Measurements from ENCODE around the gene MPND. TPM values are rescaled to one million over a fixed set of nuclear protein-coding genes. Genes with fewer than 3 reads are reported as not detected.
"Not testable (repeated sequence)": the region's sequence is repeated elsewhere in the genome, so short reads cannot be mapped to it uniquely, and the experiment has no call there.

The MPND gene
- total RNA-seq, 1 donor from 2014 or later: 14.2 TPM

- Mint-ChIP-seq H3K27me3 (ENCODE audit: unreplicated experiment) (peaks cover 8% of the 10 kb centered on the region), H3K9me3 (ENCODE audit: unreplicated experiment) (no peaks in the 10 kb centered on the region), H3K27ac (ENCODE audit: unreplicated experiment) (peak overlapping the region; percentile 66), H3K4me3 (ENCODE audit: unreplicated experiment) (peak overlapping the region; percentile 77), H3K36me3 (ENCODE audit: unreplicated experiment) (no peaks in the 10 kb centered on the region), H3K4me1 (ENCODE audit: unreplicated experiment) (peaks cover 20% of the 10 kb centered on the region)
- no peak for TF ChIP-seq CTCF (IDR thresholded peaks at IDR 0.05)
- DNase-seq (ENCODE audit: extremely low spot score, unreplicated experiment): peak; percentile 90
Measured at GRCh38 chr19:4327252-4327876, 16.0 kb upstream of the MPND start.

- no peak for DNase-seq (ENCODE audit: extremely low spot score, unreplicated experiment)
- peak overlapping the region; percentile 77 for H3K4me3 Mint-ChIP-seq (ENCODE audit: unreplicated experiment)
- H3K36me3 Mint-ChIP-seq (ENCODE audit: unreplicated experiment): no peaks in the 10 kb centered on the region
- no peak for TF ChIP-seq CTCF (IDR thresholded peaks at IDR 0.05)
- H3K27me3 Mint-ChIP-seq (ENCODE audit: unreplicated experiment): peaks cover 8% of the 10 kb centered on the region
- H3K4me1 Mint-ChIP-seq (ENCODE audit: unreplicated experiment): peaks cover 20% of the 10 kb centered on the region
- peak overlapping the region; percentile 66 for H3K27ac Mint-ChIP-seq (ENCODE audit: unreplicated experiment)
- no peaks in the 10 kb centered on the region for H3K9me3 Mint-ChIP-seq (ENCODE audit: unreplicated experiment)
Measured at GRCh38 chr19:4327877-4328242, 15.5 kb upstream of the MPND start.

GRCh38 chr19:4328243-4328990 is 14.9 kb upstream of the MPND start:
- TF ChIP-seq CTCF (IDR thresholded peaks at IDR 0.05): no peak
- Mint-ChIP-seq H3K36me3 (ENCODE audit: unreplicated experiment) (no peaks in the 10 kb centered on the region), H3K27me3 (ENCODE audit: unreplicated experiment) (peaks cover 8% of the 10 kb centered on the region), H3K9me3 (ENCODE audit: unreplicated experiment) (no peaks in the 10 kb centered on the region), H3K4me3 (ENCODE audit: unreplicated experiment) (peak overlapping the region; percentile 77), H3K27ac (ENCODE audit: unreplicated experiment) (no peak overlapping the region), H3K4me1 (ENCODE audit: unreplicated experiment) (peaks cover 20% of the 10 kb centered on the region)
- peak; percentile 99 for DNase-seq (ENCODE audit: extremely low spot score, unreplicated experiment)

GRCh38 chr19:4328991-4329681 is 14.2 kb upstream of the MPND start:
- not testable (repeated sequence) for H3K36me3 Mint-ChIP-seq (ENCODE audit: unreplicated experiment); H3K27ac Mint-ChIP-seq (ENCODE audit: unreplicated experiment); H3K9me3 Mint-ChIP-seq (ENCODE audit: unreplicated experiment); DNase-seq (ENCODE audit: extremely low spot score, unreplicated experiment); H3K27me3 Mint-ChIP-seq (ENCODE audit: unreplicated experiment)
- Mint-ChIP-seq H3K4me3 (ENCODE audit: unreplicated experiment) (peak overlapping the region; percentile 77), H3K4me1 (ENCODE audit: unreplicated experiment) (peaks cover 20% of the 10 kb centered on the region)

GRCh38 chr19:4329858-4330257 is 13.5 kb upstream of the MPND start:
- Mint-ChIP-seq H3K9me3 (ENCODE audit: unreplicated experiment) (no peaks in the 10 kb centered on the region), H3K4me1 (ENCODE audit: unreplicated experiment) (peaks cover 20% of the 10 kb centered on the region), H3K27ac (ENCODE audit: unreplicated experiment) (no peak overlapping the region), H3K36me3 (ENCODE audit: unreplicated experiment) (no peaks in the 10 kb centered on the region), H3K27me3 (ENCODE audit: unreplicated experiment) (peaks cover 8% of the 10 kb centered on the region), H3K4me3 (ENCODE audit: unreplicated experiment) (no peak overlapping the region)
- TF ChIP-seq CTCF (IDR thresholded peaks at IDR 0.05): no peak
- DNase-seq (ENCODE audit: extremely low spot score, unreplicated experiment): no peak

Measured in osteocyte (in vitro differentiated cells).